H4 (cell line): Measurements from ENCODE around the gene CPED1. TPM values are rescaled to one million over a fixed set of nuclear protein-coding genes. Genes with fewer than 3 reads are reported as not detected.
"Not testable (repeated sequence)": the region's sequence is repeated elsewhere in the genome, so short reads cannot be mapped to it uniquely, and the experiment has no call there.

Experiments used
- DNase-seq: peaks from one replicate; pipeline ENCODE4 v3.0.0-alpha.2; 2015; ENCODE audit warnings: low spot score
- total RNA-seq: library from RNA; depleted of rRNA; stranded (reverse); fragments of >200 nt; shearing (Covaris generic); gene quantifications from 2 replicates; pipeline ENCODE4 v1.2.3, GENCODE V29; 2014

Gene CPED1
- total RNA-seq, 1 experiment from 2014 or later: 26.5 TPM

DNA sequence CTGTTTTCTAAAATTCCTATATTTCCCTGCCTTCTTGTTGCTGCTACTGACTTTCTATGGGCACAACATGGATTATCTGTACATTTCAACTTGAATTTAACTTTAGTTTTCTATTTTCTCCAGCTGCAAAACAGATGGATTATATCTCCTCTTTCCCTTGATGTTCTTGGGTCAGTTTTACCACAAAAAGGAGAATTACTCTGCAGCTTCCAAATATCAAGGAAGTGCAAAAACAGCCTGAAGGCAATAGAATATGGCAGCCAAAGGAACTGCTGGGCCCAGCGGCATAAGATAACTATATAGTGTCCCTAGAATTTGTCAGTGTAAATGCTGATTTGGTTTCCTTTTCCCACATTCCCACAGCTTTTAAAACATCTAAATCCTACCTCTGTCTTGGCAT lies 29.1 kb downstream of the CPED1 start:
- DNase-seq: no peak

DNA sequence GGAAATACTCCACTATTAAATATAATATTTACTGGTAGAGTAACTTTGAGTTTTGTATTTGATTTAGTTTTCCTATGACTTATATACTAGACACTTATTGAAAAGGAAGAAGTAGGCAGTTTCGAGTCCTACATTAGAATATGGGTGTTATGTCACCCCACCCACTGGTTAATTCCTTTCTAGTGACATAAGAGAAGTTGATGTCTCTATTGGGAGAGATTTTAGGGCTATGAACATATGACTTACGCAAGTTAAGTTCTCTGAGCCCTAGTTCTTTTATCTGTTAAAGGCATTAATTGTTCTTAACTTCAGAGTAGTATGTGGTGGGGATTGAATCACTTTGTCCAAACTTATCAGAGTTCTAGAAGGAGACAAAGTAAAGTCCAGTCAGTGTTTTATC lies 30.5 kb downstream of the CPED1 start:
- no peak for DNase-seq

DNA sequence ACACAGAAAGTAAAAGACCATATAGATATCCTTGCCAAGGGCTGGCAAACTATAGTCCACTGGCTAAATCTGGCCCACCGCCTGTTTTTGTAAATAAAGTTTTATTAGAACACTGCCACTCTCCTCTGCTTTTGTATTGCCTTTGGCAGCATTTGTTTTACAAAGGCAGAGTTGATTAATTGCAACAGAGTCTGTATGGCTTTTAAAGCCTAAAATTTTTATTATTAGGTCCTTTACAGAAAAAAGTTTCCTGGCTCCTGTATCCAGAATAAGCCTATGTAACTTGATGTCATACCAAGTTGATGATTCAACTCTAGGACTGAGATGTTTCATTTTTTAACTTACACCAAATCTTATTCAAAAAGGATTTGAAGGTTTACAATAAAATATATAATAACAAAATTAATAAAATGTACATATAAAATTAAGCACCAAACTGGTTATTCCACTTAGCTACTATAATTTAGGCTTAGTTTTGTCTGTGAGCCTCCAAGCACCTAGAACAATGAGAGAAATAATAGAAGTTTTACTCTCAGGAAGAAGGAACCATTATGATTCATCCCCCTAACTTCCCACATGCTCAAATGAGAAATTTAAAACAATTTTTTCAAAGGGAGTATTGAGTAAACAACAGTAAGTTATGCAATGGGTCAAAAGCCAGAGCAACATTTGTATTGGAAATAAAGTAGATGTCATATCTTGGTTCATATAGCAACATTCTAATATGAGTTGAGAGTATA lies 31.9 kb downstream of the CPED1 start:
- peak; percentile 35 for DNase-seq

DNA sequence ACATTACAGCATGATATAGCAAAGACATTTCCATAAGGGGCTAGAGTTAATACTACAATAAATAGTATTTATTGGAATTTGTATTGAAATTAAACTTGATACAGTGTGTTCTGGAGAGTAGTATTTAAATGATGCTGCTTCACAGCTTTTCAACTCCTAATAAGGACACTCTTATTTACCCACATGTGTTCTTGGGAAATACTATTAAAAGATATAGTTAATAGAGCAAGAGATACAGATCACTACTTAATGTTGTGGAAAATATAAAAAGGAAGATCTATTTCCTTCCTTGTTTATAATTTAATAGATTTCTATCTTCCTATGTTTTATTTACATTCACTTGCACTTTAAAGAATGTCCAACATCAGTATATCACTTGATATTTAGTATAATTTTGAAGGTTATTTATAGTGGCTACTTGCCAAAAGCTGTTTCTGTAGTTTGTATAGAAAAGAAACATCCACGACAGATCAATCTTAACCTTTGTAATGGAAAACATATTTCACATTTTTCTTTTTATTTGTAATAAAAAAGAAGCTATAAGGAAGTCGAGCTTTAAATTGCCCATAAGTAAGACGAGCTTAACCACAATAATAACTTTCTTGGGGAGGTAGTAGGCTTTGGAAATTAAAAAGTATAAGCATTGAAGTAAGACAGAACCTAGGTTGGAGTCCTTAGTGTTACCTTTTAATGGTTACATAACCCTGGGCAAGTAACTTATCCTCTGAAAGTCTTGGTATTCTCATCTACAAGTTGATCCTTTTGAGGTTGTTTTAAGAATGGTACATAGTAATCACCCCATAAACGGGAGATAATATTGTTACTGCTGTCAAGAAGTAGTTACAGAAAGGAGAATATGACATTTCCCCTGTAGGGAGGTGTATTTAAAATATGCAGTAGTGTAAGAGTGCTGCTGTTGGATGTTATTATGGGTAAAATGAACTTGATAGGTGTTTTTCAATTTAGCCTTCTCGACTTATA lies 32.8 kb downstream of the CPED1 start:
- no peak for DNase-seq

DNA sequence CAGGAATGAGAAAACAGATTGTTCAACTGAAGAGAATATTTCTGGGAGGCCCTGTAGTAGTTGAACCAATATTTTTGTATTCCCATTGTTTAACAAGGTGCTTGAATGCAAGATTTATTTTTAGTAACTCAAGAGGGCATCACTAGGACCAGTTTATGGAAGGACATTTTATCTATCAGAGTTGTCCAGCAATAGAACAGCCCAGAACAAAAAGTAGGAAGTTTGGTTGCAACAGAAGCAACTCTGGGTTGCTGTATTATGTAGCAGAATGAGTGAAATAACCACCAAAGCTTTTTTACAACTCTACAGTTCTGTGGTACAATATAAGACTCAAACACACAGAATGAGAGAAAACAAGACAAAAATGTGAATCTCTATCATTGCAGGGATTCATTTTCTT lies 34.7 kb downstream of the CPED1 start:
- DNase-seq: no peak

DNA sequence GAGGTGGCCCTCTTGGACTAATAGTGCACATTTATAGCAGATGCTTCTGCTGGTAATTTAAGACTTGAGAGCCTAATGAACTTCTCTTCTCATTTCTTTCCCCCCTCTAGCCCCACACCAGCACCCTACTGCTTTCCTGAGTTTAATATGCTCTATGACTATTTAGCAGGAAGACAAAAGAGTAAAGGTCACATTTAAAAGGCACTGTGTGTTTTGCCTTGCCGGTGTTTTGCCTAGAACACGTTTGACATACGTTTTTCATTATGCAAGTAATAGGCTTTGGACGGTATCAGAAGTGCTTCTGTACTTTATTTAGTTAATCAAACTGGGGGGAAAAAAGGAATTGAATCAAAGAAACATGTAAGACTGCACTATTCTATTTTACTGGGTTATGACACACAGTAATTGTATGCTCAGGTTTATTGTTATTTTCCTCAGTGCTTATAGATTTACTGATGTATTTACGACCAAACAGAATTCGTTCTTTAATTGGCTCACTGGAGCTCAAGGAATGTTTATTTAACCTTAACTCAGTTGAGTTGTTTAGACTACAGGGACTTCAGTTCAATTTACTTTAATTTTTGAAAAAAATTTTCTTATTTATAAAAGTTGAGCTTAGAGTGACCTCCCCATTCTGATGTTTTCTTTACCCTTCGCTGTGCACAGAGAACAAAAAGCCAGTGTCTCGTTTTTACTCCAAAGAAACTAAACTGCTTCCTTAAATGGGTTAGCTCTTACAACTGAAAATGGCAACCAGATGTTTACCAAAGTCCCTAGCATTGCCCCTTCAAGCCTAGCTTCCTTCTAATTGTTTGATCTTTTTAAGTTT lies 35.4 kb downstream of the CPED1 start:
- peak; percentile 87 for DNase-seq

DNA sequence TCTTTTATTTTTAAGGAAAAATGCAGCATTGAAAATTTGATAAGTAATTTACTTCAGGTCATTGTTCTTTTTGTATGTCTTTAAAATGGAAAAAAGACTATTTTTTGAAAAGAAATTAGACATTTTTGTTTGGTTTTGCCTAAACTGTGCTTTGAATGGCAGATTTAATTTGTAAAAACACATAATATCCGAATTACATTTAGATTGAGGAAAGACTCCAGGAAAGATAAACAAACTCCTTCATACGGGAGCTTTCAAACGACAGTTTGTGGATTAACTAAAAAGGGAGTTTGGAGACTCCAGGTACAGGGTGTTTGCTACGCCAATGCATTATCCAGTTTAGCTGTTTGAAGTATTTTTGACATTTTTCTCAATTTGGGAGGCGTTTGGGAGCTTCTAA lies 36.1 kb downstream of the CPED1 start:
- no peak for DNase-seq

DNA sequence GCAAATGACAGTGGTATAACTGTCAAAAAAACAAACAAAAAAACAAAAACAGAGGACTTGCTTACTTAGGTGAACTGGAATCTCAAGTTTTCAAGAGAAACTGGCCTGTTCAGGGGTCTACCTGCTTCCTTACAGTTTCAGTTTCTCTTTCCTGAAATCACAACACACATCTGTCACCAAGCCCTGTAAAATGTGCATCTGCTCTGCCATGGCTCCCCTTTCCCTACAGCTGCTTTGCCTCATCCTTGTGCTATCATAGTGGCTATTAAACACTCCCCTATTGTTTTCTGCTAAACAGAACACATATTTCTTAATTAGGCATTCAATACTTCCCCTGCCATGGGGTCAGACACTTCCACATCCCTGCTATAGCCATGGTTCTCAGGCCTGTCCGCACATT lies 37.6 kb downstream of the CPED1 start:
- no peak for DNase-seq

DNA sequence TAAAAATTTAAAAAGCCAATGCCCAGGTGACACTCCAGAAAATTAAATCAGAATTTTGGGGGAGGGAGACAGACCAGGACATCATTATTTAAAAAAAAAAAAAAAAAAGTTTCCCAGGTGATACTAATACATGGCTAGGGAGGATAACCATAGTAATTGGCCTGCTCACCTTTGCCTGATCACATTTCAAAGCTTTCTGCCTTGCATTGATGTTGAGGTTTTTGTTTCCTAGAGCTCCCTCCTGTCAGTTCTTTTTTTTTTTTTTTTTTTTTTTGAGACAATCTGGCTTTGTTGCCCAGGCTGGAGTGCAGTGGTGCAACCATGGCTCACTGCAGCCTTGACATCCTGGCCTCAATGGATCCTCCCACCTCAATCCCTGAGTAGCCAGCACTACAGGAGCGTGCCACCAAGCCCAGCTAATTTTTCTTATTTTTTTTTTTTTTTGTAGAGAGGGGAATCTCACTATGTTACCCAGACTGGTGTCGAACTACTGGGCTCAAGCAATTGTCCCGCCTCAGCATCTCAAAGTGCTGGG lies 38.1 kb downstream of the CPED1 start:
- no peak for DNase-seq

DNA sequence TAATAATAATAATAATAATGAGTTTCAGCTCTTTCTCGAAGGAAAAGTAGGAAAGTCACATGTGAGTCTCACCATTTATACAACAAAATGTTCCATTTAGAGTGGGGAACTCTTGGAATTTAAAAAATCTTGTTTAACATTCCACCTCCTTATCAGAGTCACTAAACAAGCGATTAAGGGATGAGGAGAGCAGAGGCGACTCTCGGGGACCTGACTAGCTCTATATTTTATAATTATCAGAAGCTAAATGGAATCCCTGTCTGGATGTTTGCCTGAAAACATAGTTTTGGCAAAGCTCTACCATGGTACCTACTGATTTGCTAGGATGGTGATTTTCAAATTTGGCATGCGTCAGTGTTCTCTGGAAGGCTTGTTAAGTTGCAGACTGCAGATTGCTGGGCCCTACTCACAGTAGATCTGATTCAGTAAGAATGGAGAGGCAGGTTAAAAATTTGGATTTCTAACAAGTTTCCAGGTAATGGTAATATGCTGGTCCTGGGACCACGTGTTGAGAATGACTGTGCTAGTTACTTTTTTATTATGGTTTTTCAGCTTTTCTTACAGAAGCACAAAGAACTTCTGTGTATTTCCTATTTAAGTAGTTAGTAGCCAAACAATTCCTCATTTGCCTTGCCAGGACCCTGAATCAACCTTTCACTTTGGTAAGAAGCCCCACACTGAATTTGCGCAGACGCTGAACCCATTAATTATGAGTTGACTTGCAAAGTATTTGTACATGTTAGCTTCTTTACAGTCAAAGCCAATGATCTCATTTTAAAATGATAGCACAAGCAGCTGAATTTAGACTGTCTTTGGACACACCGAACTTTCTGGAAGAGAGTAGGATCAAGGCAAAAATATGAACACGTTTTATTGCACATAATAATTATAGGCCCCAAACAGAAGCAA lies 39.5 kb downstream of the CPED1 start:
- no peak for DNase-seq

DNA sequence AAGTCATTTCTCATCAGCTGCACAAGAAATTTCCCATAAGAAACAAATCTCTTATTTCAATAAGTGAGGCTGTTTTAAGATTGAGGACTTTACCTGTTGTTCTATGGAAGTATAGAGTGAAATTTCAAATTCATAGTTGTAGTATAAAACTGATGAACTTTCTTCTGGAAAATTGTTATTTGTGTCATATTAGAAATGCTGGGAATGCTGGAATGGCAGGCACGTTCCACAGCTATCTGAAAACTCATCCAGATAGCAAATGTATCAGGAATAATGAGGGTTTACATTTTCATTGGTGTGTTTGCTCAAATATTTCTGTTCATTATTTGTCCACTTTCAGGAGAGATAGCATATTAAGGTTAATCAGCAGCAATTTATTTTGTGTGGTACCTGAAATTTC lies 40.8 kb downstream of the CPED1 start:
- DNase-seq: no peak

DNA sequence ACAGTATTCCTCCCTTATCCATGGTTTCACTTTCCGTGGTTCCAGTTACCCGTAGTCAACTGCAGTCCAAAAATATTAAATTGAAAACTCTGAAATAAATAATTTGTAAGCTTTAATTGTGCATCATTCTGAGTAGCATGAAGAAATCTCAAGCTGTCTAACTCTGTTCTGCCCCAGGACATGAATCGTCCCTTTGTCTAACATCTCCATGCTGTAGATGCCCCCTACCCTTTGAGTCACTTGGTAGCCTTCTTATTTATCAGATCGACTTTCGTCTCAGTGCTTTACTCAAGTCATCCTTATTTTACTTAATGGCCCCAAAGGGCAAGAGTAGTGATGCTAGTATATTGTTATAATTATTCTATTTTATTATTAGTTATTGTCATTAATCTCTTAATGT lies 41.8 kb downstream of the CPED1 start:
- no peak for DNase-seq

DNA sequence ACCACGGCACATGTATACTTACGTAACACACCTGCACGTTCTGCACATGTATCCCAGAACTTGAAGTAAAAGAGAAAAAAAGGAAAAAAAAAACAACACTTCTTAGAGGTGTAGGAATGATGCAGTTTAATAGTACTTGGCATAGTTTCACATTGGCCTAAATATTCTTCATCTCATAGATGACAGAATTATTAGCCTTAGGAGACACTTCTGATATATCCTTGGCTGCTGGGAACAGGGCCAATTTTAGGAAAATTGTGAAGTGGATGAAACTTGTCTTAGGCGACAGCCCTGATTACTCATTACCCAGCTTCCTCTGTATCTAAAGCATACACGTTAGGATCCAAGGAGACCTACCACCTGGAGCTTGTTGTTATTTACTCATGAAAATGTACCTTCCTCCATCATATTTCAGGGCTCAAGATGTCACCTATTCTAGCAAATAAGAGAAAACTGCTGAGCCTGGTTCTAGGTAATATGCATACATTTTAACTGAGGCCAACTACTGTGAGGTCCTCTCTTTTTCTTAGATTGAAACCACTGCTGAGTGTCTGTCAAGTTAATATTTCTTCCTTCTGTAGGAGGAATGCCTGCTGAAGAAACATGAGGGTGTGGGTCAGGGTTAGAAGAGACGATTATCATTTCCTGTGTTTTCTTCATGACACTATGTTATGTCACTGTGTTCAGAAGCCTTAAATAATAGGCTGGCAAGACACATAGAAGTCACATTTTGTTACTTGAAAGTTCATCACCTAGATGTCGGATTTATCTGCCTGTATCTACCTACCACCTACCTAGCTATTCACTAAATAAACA lies 44.3 kb downstream of the CPED1 start:
- DNase-seq: no peak

DNA sequence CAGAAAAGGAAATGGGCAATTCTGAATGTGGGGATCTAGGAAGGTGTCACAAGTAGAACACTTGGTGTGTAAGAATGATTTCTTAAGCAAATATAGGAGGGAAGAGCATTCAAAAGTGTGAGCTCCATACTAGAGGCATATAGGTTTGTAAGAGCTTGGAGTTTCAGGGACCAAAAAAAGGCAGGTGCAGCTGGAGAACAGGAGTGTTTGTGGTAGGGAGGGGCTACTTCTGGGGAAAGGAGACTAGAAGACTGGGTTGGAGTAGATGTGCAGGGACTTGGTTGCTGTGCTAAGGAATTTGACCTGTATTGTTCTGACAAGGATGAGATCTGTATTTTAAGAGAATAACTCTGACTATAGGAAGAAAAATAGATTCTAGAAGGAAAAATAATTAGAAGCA lies 46.4 kb downstream of the CPED1 start:
- no peak for DNase-seq

DNA sequence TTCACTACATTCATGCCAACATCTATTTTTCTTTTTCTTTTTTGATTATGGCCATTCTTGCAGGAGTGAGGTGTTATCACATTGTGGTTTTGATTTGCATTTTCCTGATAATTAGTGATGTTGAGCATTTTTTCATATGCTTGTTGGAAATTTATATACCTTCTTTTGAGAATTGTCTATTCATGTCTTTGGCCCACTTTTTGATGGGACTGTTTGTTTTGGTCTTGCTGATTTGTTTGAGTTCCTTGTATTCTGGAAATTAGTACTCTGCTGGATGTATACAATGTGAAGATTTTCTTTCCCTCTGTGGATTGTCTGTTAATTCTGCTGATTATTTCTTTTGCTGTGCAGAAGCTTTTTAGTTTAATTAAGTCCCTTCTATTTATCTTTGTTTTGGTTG lies 48.3 kb downstream of the CPED1 start:
- not testable (repeated sequence) for DNase-seq

DNA sequence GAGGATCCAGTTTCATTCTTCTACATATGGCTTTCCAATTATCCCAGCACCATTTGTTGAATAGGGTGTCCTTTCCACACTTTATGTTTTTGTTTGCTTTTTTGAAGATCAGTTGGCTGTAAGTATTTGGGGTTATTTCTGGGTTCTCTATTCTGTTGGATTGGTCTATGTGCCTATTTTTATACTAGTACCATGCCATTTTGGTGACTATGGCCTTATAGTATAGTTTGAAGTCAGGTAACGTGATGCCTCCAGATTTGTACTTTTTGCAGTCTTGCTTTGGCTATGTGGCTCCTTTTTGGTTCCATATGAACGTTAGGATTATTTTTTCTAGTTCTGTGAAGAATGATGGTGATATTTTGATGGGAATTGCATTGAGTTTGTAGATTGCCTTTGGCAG lies 48.8 kb downstream of the CPED1 start:
- not testable (repeated sequence) for DNase-seq

DNA sequence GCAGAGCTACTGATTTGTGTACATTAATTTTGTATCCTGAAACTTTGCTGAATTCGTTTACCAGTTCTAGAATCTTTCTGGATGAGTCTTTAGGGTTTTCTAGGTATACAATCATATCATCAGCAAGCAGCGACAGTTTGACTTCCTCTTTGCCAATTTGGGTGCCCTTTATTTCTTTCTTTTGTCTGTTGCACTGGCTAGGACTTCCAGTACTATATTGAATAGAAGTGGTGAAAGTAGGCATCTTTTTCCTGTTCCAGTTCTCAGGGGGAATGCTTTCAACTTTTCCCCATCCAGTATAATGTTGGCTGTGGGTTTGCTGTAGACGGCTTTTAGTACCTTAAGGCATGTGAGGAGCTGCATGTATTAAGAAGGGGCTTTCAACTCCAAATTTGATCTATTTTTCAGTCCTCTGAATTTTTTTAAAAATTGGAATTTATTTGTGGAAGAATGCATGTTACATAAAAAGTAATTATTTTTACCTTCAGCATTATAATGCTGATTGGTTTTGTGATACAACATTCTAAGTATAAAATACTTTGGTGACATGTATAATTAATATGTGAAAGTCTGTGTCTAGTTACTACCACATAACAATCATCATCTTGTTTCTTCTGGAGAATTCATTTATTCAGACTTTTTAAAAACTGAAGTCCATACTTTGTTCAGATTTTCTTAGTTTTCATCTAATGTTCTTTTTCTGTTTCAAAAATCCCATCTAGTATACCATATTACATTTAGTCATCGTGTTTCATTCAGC lies 49.6 kb downstream of the CPED1 start:
- DNase-seq: no peak

DNA sequence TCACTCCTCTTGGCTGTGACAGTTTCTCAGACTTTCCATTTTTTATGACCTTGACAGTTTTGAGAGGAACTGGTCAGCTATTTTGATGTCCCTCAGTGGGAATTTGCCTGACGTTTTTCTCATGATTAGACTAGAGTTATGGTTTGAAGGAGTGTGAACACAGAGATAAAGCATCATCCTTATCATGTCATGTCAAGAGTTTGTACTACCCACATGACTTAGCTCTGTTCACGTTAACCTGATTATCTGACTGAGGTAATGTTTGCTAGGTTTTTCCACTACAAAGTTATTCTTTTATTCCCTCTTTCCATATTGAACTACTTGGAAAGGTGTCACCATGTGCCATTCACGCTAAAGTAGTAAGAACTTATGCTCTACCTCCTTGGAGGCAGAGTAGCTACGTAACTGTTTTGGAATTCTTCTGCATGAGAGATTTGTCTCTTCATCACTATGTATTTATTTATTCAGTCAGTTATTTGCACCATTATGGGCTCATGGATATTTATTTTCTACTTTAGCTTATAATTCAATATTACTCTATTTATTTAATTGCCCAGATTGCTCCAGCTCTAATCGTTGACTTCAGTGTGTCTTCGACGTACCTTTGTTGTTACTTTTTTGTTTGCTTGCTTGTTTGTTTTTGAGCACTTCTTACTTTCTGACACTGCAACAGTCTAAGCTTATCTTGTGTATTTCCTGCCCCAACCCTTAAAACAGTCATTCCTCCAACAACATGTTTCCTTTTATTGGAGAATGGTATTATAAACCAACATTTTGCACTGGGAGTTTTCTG lies 50.4 kb downstream of the CPED1 start:
- DNase-seq: no peak
